Stomach (tissue), 4 donors: ENCODE data around the gene UST.

Source experiments
- CTCF ChIP-seq, 7 experiments: fragments of 450-650 bp in 4 of 7; fragments of 200-600 bp in 3 of 7; sonication (generic) in 3 of 7; IDR thresholded peaks; one replicate each; pipeline ENCODE4 v1.5.1; 2016 to 2019; ENCODE audit warnings: antibody characterized with exemption in 7 of 7, control low read depth in 2 of 7, mild to moderate bottlenecking in 1 of 7
- EP300 ChIP-seq: sonication (generic); formaldehyde crosslinking; IDR thresholded peaks from one replicate; pipeline ENCODE4 v1.6.1; 2017; ENCODE audit warnings: antibody characterized with exemption
- POLR2A ChIP-seq, 4 donors: fragments of 450-650 bp; IDR thresholded peaks; one replicate each; pipeline ENCODE4 v1.6.1; 2016; ENCODE audit warnings: antibody characterized with exemption in 4 of 4, control low read depth in 2 of 4, mild to moderate bottlenecking in 1 of 4, moderate library complexity in 1 of 4
- POLR2AphosphoS5 ChIP-seq, 3 donors: sonication (generic); formaldehyde crosslinking; IDR thresholded peaks; one replicate each; pipeline ENCODE4 v1.6.1; 2016; ENCODE audit warnings: antibody characterized with exemption in 3 of 3

- no peak for TF ChIP-seq CTCF (IDR thresholded peaks at IDR 0.05)
- TF ChIP-seq POLR2A (IDR thresholded peaks at IDR 0.05) = no peak
- no peak for TF ChIP-seq EP300
- TF ChIP-seq POLR2AphosphoS5 (IDR thresholded peaks at IDR 0.05) = no peak
Observed at GRCh38 chr6:149057464-149057840, 310.6 kb downstream of the UST start.
